HG03520 (cell line): Measurements from ENCODE around the gene PITRM1.
A peak's percentile ranks its signal among the peaks of the same experiment; 100 is the strongest.
"Not testable (repeated sequence)": the region's sequence is repeated elsewhere in the genome, so short reads cannot be mapped to it uniquely, and the experiment has no call there.

Experiments used
- ATAC-seq: cut with Tn5 transposase; IDR thresholded peaks from one replicate; pipeline ENCODE4 v1.9.1; 2021; ENCODE audit warnings: mild to moderate bottlenecking, moderate library complexity; ENCODE audit not compliant: unreplicated experiment

Gene PITRM1, protein sequence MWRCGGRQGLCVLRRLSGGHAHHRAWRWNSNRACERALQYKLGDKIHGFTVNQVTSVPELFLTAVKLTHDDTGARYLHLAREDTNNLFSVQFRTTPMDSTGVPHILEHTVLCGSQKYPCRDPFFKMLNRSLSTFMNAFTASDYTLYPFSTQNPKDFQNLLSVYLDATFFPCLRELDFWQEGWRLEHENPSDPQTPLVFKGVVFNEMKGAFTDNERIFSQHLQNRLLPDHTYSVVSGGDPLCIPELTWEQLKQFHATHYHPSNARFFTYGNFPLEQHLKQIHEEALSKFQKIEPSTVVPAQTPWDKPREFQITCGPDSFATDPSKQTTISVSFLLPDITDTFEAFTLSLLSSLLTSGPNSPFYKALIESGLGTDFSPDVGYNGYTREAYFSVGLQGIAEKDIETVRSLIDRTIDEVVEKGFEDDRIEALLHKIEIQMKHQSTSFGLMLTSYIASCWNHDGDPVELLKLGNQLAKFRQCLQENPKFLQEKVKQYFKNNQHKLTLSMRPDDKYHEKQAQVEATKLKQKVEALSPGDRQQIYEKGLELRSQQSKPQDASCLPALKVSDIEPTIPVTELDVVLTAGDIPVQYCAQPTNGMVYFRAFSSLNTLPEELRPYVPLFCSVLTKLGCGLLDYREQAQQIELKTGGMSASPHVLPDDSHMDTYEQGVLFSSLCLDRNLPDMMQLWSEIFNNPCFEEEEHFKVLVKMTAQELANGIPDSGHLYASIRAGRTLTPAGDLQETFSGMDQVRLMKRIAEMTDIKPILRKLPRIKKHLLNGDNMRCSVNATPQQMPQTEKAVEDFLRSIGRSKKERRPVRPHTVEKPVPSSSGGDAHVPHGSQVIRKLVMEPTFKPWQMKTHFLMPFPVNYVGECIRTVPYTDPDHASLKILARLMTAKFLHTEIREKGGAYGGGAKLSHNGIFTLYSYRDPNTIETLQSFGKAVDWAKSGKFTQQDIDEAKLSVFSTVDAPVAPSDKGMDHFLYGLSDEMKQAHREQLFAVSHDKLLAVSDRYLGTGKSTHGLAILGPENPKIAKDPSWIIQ

GRCh38 chr10:3172446-3173170 lies at the start of gene PITRM1:
Gene PITRM1, minus strand, starts transcription at chr10:3172782. Its CDS starts 10 bp downstream, at chr10:3172772.
- ATAC-seq, result peak; percentile 97

DNA sequence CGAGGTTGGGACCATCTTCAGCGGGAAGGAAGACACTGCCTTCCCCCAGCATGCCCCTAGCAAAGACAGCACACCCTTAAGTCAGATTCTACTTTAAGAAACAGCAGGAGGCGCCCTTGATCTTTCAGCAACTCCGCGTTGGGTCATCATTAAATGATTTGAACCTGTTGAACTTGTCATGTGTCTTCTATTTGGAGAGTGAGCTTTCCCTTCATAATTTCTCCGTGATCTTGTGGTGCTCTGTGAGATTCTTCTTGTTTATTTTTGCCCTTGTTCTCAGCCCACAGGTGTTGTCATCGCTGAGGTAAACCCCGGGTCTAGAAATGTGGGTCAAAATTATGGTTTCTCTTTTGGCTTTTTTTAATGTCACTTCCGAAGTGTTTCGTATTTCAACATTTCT lies 49.5 kb upstream of the PITRM1 start:
- ATAC-seq, result no peak

DNA sequence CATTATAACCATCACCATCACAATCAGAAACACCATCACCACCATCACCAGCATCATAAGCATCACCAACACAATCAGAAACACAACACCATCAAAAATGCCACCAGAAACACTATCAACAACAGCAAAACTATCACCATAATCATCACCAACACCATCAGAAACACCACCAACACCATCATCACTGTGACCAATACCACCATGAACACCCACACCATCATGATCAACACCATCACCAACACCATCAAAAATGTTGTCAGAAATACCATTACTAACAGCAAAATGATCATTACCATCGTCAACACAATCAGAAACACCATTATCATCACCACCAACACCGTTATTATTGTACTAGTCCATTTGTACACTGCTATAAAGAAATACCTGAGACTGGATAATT lies 49.0 kb upstream of the PITRM1 start:
- not testable (repeated sequence) for ATAC-seq

- ATAC-seq, result no peak
These were observed 48.3 kb upstream of the PITRM1 start for GRCh38 chr10:3220853-3221252.

- not testable (repeated sequence) for ATAC-seq
These were observed 46.5 kb upstream of the PITRM1 start for GRCh38 chr10:3219021-3219628.

- no peak for ATAC-seq
These were observed 45.3 kb upstream of the PITRM1 start for GRCh38 chr10:3217853-3218252.

DNA sequence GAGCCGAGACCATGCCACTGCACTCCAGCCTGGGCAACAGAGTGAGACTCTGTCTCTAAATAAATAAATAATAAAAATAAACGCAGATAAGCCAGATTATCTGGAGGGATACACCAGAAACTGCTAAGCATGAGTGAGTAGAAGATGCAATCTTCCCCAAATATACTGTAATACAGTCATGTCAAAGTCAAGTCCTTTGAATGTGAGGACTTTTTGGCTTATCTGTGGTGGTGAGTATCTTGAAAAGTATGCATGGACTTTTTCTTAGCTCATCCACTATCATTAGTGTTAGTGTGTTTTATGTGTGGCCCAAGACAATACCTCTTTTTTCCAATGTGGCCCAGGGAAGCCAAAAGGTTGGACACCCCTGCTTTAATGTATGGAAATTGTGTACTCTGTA lies 44.7 kb upstream of the PITRM1 start:
- no peak for ATAC-seq

DNA sequence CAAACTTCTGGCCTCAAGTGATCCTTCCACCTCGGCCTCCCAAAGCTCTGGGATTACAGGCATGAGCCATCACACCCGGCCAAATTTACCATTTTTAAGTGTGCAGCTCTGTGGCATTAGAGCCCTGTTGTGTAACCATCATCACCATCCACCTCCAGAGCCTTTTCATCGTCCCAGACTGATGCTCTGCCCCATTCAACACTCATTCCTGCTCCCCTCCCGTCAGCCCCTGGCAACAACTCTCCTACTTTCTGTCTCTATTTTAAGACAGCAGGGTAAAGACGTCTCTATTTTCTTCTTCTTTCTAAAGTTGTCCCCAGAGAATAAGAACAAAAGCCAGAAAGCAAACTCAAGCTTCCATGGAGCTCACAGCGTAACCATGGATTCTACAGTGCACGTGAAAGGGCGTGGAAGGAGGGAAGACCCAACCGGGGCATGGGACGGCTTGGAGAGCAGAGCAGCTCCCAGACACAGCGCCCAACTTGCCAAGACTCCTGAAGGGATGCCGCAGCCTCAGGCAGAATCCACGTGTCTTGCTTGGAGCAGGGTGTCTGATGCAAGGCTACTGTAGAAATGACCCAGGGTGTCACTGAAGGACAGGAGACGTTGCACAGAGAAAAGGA lies 42.7 kb upstream of the PITRM1 start:
- no peak for ATAC-seq

DNA sequence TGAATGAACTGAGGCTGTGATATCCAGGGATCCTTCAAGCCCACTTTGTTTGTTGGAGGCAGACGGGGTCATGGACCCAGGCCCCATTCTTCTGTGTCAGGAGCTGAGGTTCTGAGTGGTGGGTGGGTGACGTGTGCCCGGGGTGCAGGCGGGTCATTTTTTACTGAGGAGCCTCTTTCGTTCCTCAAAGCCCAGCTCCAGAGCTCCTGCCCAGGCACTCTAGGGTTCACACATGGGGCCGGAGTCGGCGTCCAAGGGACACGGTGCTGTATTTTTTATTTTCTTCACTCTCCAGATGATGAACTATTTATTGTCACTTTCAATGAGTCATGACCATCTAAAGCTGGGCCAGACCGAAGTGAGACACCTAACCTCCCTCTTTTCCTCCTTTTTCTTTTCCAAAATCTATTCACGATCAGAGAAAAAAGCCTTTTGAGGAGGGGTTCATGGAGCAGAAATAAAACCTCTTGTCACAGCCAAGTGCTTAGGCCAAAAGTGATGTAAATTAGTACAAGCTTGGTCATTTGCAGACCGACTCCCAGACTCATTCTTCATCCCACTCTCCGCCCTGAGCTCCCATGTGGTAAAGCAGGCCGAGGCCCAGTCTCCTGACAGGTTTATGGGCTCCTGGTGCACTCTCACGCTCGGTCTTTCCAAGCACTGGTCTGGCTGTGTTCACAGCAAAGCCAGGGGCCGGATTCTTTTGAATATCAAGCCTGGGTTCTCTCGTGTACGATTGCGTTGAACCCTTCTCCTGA lies 41.4 kb upstream of the PITRM1 start:
- no peak for ATAC-seq

DNA sequence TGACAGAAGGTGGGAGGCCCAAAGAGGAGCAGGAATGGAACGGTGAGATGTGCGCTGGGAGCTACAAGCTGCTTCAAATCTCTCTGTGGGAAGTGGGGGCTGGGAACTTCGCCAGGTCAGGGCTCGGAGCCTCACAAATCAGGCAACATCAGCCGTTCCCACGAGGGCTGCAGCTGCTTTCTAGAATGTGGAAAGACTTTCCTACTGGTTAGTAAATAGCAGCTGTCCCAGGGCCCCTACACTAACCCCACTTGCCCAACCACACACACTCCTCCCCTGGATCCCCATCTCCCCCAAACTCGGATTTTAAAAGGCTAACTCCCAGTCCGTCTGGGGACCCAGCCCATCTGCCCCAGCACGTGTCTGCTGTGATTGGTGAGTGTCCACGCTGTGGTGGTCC lies 40.6 kb upstream of the PITRM1 start:
- no peak for ATAC-seq

GRCh38 chr10:3210251-3210877 lies 37.8 kb upstream of the PITRM1 start:
- ATAC-seq, result no peak

DNA sequence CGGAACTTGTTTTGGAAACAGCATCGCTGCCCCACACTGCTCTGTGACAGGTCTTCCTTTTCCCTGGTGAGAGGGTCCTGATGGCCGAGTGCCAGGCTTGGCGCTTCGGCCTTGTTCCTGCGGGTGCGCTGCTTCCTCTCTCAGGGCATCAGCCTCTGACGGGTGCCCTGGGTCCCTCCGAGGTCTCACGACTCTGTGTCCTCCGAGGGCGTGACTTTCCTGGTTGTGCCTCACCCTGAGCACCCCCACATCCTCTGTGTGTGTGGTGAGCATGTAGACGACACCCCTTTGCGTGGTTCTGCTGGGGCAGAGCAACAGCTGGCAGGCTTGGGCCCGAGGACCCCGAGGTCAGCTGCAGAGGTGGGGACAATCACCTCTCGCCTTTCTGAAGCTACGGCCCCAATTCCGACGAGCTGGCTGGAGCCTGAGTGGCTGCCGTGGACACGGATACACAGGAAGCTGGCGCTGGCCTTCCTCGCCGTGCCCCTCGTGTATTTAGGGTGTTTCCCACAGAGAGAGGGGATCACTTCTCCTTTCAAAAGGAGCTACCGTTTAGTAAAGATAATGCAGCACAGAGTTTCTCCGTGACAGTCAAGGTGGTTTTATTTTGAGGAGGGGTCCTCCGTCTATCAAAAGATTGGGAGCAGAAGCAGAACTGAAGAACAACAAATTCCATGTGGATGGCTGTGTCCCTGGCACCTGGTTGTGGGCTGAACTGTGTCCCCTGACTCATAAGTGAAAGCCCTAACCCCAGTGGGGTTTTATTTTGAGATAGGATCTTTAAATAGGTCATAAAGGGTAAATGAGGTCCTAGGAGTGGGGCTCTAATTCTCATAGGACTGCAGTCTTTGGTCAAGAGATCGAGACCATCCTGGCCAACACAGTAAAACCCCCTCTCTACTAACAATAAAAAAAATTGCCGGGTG lies 36.2 kb upstream of the PITRM1 start:
- no peak for ATAC-seq

DNA sequence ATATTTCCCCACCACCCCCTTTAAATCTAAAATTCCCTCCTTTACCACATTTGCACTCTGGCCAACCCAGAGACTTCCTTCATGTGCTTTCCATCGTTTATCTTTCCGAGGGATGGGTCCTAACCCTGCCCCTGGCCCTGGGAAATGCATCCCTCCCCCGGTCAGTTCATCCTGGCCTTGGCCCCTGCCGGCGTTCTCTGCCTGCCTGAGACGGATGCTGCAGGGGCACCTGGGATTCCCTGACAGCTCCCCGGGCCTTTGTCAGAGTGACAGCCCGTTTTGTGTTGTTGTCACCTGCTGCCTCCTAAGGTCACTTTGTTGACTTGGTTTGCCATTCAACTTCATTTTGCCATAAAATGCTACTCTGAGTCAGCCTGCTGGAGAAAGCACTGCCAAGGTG lies 34.8 kb upstream of the PITRM1 start:
- no peak for ATAC-seq

- no peak for ATAC-seq
These were observed 34.1 kb upstream of the PITRM1 start for GRCh38 chr10:3206511-3207157.

DNA sequence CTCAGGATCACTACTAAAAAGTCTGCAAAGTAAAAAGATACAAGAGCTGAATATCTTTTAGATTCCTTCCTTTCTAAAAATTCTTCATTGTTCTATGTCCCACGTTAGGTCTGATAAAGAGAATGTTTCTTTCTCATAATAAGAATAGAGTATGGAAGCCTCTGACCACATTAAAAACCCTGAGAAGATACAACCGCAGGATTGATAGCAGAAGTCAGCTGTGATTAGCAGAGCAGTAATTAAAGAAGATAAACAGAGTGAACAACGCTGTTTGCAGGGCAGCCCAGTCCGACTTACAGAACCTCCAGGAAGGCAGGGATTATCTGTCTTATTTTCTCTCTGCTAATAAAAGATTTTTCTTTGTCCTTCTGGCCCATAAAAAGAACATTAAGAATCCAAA lies 31.4 kb upstream of the PITRM1 start:
- ATAC-seq, result no peak

DNA sequence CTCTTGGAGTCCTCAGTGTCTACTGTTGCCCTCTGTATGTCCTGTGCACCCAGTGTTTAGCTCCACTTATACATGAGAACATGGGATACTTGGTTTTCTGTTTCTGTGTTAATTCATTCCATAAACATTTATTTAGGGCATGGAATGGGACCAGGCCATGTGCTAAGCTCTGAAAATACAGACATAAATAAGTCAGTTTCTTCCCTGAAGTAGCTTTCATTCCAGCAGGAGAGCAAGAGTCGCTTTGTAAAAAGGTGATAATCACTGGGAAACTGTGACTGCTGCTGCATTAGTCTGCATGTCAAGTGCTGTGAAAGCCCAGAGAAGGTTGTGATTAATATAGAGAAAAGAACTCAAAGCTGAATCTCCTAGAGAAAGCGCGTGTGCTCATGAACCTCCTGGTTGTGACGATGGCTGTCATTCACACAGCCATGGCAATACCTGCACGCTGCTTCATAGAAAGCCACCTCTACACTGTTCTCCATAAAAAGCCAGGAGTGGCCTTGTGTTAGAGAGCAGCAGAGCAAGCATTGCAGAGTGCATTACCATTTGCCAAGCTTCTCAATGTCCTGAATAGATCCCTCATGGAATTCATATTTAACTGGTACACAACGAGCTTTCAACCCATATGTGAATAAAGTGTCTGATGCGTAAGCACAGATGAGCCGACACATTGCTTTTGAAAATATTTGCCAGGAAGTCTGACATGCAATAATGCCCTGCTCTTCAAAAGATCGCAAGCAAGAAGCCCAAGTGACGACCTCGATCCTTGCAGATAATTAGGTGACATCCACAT lies 30.6 kb upstream of the PITRM1 start:
- no peak for ATAC-seq

GRCh38 chr10:3201796-3202195 lies 29.2 kb upstream of the PITRM1 start:
- ATAC-seq, result no peak
